ENCODE data around the gene PSMD1. TPM values are rescaled to one million over a fixed set of nuclear protein-coding genes. Genes with fewer than 3 reads are reported as not detected.

The PSMD1 gene
- total RNA-seq, 1 experiment from 2014 or later: 133 TPM

DNA sequence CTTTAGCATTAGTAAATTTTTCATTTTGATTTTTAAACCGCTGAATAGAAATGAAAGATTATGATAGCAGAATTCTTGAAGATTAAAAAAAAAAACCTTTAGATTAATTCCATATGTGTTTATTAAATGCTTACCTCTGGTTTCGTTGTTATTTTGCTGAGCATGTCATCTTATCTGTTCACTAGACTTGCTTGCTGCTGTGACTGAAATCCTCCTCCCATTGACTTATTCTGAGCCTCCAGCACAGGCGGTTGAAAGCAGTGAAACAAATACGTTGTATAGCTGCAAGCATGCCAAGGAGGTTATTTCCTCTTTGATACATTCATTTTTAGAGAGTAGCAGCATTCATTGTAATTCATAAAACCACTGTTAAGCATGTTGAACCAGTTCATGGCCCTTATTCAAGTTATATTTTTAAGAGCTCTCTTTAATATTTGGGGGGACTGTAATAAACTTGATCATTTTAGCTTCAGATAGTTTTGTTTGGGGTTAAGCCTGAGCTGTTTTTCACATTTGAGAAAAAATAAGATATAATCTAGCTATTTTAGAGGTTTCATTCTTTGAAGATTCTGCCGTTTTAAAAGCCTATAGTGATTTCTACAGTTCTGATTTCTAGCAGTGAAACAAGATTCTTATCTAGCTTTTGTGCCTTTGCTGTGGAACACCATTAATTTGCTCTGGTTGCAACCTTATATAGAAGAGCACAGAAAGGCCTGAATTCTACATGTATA is 68.3 kb downstream of the PSMD1 start, which contains the start of gene HTR2B:
Gene HTR2B, minus strand, starts transcription at position 205 of the 731 bp plus-strand sequence. CDS start 1,278 bp downstream, outside the sequence.
- H3K4me3 ChIP-seq (replicated peaks in 1 of 2; ENCODE audit: low read depth in 1 of 2, low read length in 2 of 2): no peak within 1 kb of the TSS
- TF ChIP-seq SP1 (IDR thresholded peaks at IDR 0.05; ENCODE audit: low read depth) (no peak), POLR2AphosphoS5 (IDR thresholded peaks at IDR 0.05; ENCODE audit: low read depth, low read length) (no peak), ZNF274 (IDR thresholded peaks at IDR 0.05; ENCODE audit: low read depth, low read length) (no peak), YY1 (IDR thresholded peaks at IDR 0.05; ENCODE audit: extremely low read depth, insufficient replicate concordance, low read depth, low read length) (no peak), TCF7L2 (IDR thresholded peaks at IDR 0.05; ENCODE audit: borderline replicate concordance, extremely low read depth, insufficient read depth, insufficient read length) (no peak), EGR1 (IDR thresholded peaks at IDR 0.05; ENCODE audit: low read depth) (no peak), FOSL1 (IDR thresholded peaks at IDR 0.05; ENCODE audit: low read depth) (no peak), RAD21 (IDR thresholded peaks at IDR 0.05; ENCODE audit: low read depth) (no peak), POLR2A (IDR thresholded peaks at IDR 0.05; ENCODE audit: borderline replicate concordance, extremely low read depth, insufficient read depth, insufficient read length) (no peak), ATF3 (IDR thresholded peaks at IDR 0.05) (no peak), ELF1 (IDR thresholded peaks at IDR 0.05; ENCODE audit: borderline replicate concordance, low read depth) (no peak), SIN3A (IDR thresholded peaks at IDR 0.05; ENCODE audit: low read depth) (no peak), CBX3 (IDR thresholded peaks at IDR 0.05; ENCODE audit: low read depth) (no peak), EZH2 (IDR thresholded peaks at IDR 0.05) (no peak), EZH2phosphoT487 (IDR thresholded peaks at IDR 0.05; ENCODE audit: borderline replicate concordance) (no peak), CEBPB (IDR thresholded peaks at IDR 0.05; ENCODE audit: low read depth) (no peak), CTCF (IDR thresholded peaks at IDR 0.05 in 2 of 3, conservative IDR thresholded peaks at IDR 0.05 in 1 of 3; ENCODE audit: borderline replicate concordance in 1 of 3, insufficient read depth in 1 of 3, low read depth in 2 of 3, low read length in 2 of 3) (no peak), JUND (IDR thresholded peaks at IDR 0.05) (no peak)
- TF ChIP-seq, protein P1, sequence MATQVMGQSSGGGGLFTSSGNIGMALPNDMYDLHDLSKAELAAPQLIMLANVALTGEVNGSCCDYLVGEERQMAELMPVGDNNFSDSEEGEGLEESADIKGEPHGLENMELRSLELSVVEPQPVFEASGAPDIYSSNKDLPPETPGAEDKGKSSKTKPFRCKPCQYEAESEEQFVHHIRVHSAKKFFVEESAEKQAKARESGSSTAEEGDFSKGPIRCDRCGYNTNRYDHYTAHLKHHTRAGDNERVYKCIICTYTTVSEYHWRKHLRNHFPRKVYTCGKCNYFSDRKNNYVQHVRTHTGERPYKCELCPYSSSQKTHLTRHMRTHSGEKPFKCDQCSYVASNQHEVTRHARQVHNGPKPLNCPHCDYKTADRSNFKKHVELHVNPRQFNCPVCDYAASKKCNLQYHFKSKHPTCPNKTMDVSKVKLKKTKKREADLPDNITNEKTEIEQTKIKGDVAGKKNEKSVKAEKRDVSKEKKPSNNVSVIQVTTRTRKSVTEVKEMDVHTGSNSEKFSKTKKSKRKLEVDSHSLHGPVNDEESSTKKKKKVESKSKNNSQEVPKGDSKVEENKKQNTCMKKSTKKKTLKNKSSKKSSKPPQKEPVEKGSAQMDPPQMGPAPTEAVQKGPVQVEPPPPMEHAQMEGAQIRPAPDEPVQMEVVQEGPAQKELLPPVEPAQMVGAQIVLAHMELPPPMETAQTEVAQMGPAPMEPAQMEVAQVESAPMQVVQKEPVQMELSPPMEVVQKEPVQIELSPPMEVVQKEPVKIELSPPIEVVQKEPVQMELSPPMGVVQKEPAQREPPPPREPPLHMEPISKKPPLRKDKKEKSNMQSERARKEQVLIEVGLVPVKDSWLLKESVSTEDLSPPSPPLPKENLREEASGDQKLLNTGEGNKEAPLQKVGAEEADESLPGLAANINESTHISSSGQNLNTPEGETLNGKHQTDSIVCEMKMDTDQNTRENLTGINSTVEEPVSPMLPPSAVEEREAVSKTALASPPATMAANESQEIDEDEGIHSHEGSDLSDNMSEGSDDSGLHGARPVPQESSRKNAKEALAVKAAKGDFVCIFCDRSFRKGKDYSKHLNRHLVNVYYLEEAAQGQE (IDR thresholded peaks at IDR 0.05; ENCODE audit: low read depth): no peak
- no peaks in the 10 kb centered on the region for H3K9me3 ChIP-seq (ENCODE audit: control insufficient read depth in 1 of 2, insufficient read depth in 1 of 2, low read depth in 1 of 2, low read length in 2 of 2)
- intact Hi-C loops (cut with micrococcal nuclease): no loop called here
- no peaks in the 10 kb centered on the region for H3K36me3 ChIP-seq (ENCODE audit: control insufficient read depth in 1 of 2, insufficient read depth in 2 of 2, low read length in 2 of 2)
- H3K4me2 ChIP-seq (ENCODE audit: low read length): no peak within 1 kb of the TSS
- H3K9ac ChIP-seq (ENCODE audit: low read length): no peak within 1 kb of the TSS
- RAD21 ChIA-PET (ENCODE audit: low non-redundant PET in 1 of 2, low total read pairs in 2 of 2, uncharacterized antibody in 2 of 2, unreplicated experiment in 2 of 2): no interaction called here
- BruUV-seq (replicated peaks): no TSS peak
- H3K27me3 ChIP-seq (ENCODE audit: insufficient read depth, low read length): no peaks in the 10 kb centered on the region
- H3K4me1 ChIP-seq (ENCODE audit: control insufficient read depth in 1 of 2, insufficient read depth in 2 of 2, low read length in 2 of 2): no peaks in the 10 kb centered on the region
- H3K79me2 ChIP-seq (ENCODE audit: insufficient read depth, low read length): peaks cover 30% of the 10 kb centered on the region
- no peak for ATAC-seq
- peaks cover 10% of the 10 kb centered on the region; the same call in 1 of the 2 replicates for H4K20me1 ChIP-seq (ENCODE audit: insufficient read depth)
- no peaks in the 10 kb centered on the region for H3K9me2 ChIP-seq (ENCODE audit: insufficient read depth)
- no peak within 1 kb of the TSS for H3K27ac ChIP-seq (ENCODE audit: low read depth, low read length)
- no peak for DNase-seq (ENCODE audit: low read depth, low spot score)
- CTCF ChIA-PET: interaction anchor here (1.0 to 1.4 kb wide), 2 partner anchors 21 to 72 kb away, joined by 3 to 4 read pairs; no protein-coding TSS in a partner anchor
- no peak within 1 kb of the TSS for H2AFZ ChIP-seq (ENCODE audit: low read depth, low read length, poor library complexity, severe bottlenecking)
- POLR2A ChIA-PET: no interaction called here
